Hepatocyte (in vitro differentiated cells): ENCODE results near the gene FBXL17.

Experiments
- CTCF ChIP-seq: fragments of 200-600 bp; sonication (generic); IDR thresholded peaks from 2 replicates; pipeline ENCODE4 v1.5.1; 2016; ENCODE audit warnings: antibody characterized with exemption, mild to moderate bottlenecking; ENCODE audit not compliant: poor library complexity
- EZH2 ChIP-seq: fragments of 200-600 bp; sonication (generic); IDR thresholded peaks from 2 replicates; pipeline ENCODE4 v1.6.1; 2016; ENCODE audit warnings: antibody characterized with exemption, mild to moderate bottlenecking, borderline replicate concordance

DNA sequence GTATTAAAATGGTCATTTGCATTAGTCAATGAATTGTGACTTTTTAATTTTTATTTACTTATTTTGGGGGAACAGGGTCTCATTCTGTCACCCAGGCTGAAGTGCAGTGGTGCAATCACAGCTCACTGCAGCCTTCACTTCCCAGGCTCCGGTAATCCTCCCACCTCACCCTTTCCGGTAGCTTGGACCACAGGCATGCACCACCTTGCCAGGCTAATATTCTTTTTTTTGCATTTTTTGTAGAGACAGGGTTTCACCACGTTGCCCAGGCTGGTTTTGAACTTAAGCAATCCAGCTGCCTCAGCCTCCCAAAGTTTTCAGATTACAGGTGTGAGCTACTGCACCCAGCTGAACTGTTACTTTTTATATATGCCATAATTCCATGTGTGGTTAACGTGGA, 143.4 kb downstream of the FBXL17 start:
- TF ChIP-seq CTCF (no peak), EZH2 (no peak)
